Activated T-cell treated with anti-CD3 and anti-CD28 coated beads for 48 hours (primary cell): ENCODE data around the gene INF2.
"Not testable (repeated sequence)": the region's sequence is repeated elsewhere in the genome, so short reads cannot be mapped to it uniquely, and the experiment has no call there.

Experiments used
- DNase-seq: peaks from one replicate; pipeline ENCODE4 v3.0.0-alpha.2; 2020; ENCODE audit warnings: low read depth

INF2 gene

DNA sequence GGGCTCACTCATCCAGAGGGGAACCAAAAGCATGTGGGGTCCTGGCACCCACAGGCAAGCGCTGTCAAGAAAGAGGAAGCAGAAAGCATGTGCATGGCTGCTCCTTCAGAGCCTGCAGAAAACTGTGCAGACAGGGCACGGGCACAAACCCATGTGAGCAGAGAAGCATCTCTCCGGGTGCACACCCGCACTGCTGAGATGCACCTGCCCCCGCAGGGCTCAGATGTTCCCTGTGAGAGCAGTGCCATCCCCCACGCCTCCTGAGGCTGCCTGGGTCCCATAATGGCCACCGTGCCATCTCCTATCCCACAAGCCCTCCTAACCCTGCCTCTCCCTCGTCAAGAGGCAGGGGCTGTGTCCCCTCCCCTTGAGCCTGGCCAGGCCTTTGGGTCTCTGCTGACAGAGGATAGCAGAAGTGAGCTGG lies 32.3 kb upstream of the INF2 start:
- DNase-seq, result no peak

DNA sequence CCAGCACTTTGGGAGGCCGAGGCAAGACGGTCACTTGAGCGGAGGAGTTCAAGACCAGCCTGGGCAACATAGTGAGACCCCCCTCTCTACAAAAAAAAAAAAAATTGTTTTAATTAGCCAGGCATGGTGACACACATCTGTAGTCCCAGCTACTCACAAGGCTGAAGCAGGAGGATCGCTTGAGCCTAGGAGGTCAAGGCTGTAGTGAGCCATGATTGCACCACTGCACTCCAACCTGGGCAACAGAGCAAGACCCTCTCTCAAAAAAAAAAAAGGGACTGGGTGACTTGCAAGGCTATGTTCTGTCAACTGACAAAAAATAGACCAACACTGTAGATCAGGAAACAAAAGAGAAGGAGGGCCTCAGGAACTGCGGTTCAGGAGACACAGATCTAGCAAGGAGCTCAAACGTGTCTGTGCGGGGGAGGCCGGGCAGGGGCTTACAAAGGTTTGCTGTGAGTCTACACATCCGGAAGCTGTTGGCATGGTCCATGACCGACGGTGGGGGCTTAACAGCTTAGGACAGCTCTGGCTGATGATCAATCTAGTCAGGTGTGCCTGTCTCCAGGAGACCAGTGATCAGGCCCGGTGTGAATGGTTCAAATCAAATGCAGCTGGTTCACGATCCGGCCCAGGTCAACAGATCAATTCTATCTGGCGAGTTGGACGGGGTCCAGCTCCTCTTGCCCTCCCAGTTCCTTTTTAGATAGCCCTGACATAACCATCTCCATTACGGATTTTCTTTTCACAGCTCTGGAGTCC lies 31.7 kb upstream of the INF2 start:
- DNase-seq, result no peak

DNA sequence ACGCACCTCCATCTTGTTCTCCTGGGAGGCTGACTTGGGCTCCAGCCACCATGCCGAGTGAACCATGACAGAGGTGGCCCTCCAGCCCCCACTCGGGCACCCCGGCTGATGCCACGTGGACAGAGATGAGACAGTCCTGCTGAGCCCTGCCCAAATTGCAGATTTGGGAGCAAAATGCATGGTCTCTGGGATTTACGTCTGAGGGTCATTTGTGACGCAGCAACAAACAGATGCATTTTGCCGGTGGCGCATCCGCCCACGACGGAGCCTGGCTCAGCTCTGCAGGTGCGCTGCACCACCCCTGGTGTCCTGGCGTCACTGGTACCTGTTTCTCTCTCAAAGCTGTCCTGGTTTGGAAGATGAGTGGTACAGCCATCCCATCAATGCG lies 31.1 kb upstream of the INF2 start:
- DNase-seq, result no peak

DNA sequence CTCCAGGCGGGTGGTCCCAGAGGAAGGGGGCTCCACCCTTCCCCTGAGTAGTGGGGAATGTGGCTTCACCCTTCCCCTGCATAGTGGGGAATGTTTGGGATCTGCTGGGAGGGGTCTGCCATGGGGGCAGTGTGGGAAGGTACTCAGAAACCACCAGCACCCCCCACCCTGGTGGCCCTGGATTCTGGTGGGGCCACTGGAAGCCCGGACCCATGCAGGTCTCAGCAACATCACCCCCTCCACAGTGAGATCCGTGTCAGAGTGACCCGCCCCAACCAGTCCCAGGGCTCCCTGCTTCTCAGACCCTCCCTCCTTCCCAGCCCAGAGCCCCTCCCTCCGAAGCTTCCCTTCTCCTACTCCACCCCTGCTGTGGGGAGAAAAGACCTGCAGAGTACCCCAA lies 30.3 kb upstream of the INF2 start:
- DNase-seq, result no peak

GRCh38 chr14:104659764-104660523 lies 29.5 kb upstream of the INF2 start:
- DNase-seq, result no peak

- DNase-seq, result no peak
These were observed 28.8 kb upstream of the INF2 start for GRCh38 chr14:104660597-104660996.

- no peak for DNase-seq
These were observed 28.3 kb upstream of the INF2 start for GRCh38 chr14:104661086-104661485.

DNA sequence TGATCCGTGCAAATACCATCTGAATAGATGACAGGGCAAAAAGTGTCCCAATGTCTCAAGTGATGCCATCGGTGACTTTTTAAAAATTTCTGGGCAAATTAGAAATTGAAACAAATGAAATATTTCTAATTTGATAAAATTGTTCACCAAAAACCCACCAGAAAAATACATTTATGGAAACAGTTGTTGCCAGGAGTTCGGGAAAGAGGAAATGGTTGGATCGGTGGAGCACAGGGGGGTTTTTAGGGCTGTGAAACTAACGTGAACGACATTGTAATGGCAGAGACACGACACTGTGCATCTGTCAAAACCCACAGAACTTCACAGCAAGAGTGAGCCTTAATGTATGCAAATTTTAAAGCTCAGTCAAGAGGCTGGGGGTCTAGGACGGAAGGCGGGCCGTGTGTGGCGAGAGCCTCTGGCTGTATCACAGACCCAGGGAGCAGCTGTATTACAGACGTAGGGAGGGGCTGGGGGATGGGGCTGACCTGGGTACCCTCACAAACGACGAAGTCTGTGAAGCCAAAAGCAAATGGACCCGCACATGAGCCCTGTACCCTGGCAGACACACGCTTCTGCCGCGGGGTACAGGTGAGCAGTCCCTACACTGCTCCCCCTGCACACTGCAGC lies 27.8 kb upstream of the INF2 start:
- not testable (repeated sequence) for DNase-seq

- DNase-seq, result not testable (repeated sequence)
These were observed 26.9 kb upstream of the INF2 start for GRCh38 chr14:104662472-104662871.

DNA sequence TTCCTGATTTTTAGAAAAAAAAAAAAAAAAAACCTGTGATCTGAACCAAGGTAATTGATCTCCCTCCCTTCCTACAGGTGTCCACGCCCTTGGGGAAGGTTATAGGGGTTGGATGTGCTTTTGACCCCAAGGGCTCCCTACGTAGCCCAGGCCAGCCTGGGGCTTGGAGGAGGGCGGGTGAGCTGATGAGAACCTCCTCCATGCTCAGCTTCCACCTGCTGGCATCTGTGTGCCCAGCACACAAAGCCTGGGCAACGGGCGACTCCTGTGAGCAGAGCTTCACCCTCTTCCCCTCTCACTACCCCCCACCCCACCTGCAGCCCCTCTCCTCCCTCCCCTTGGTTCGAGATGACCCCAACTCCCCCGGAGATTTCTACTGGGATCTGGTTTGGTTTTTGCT lies 25.3 kb upstream of the INF2 start:
- no peak for DNase-seq

DNA sequence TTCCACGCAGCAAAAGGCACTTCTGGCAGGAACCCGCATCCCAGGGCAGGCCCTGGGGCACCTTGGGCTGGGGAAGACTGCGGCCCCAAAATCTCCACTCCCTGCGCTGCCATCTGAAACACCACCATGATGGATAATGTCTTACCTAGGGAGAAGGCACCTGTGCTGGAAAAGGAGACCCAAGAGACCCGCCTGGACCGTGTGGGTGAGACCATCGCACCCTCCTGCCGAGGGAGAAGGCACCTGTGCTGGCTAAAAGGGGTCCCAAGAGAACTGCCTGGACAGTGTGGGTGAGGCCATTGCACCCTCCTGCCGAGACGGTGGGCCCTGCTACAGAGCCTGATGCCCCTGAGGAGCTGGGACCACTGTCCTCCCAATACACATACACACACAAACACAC lies 24.8 kb upstream of the INF2 start:
- no peak for DNase-seq

GRCh38 chr14:104665114-104665656 lies 24.2 kb upstream of the INF2 start:
- no peak for DNase-seq

DNA sequence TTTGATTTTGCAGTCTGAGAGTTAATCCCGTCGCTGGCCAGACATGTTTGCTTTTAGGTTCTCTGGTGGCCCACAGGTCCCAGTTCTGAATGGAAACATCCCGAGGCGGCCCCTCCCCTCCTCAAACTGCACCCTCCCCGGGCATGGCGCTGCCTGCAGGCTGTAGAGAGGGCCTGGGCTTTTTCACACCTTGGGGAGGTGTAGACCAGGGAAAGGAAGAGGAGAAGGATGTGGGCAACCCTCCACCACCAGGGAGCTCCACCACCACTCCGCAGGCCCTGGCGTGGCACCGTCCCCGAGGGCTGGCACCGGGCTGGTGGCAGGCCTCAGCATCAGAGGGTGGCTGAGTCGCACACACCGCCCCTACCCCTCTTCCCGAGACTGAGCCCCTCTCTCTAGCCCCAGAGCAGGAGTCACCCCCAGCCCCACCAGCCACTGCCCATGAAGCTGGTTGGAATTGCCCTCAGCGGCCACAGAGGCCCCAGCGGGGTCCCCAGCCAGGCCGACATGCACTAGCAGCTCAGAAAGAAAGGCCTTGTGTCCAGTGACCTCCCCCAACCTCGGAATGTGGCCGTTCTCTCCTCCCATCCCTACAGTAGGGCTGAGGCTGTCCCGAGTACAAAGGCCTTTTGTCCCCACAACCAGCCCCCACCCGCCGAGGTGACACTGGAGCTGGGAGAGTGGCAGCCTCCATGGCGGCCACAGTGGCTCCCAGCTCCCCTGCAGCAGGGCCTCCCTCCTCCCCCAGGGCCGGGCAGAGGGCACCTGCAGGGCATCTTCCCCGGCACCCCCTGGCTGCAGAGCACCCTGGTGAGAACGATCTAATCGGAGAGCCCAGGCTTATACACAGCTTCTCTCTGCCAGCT lies 23.5 kb upstream of the INF2 start:
- DNase-seq, result no peak

DNA sequence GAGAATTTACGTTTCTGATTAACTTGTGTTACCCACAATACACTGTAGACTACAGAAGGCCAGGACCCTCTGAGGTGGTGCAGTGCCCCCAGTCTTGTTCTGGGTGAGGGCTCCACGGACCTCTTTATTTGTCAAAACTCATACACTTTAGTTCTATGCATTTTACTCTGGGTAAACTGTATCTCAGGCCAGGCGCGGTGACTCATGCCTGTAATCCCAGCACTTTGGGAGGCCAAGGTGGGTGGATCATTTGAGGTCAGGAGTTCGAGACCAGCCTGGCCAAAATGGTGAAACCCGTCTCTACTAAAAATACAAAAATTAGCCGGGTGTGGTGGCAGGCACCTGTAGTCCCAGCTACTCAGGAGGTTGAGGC lies 22.9 kb upstream of the INF2 start:
- not testable (repeated sequence) for DNase-seq

GRCh38 chr14:104666981-104667380 lies 22.4 kb upstream of the INF2 start:
- DNase-seq, result no peak

DNA sequence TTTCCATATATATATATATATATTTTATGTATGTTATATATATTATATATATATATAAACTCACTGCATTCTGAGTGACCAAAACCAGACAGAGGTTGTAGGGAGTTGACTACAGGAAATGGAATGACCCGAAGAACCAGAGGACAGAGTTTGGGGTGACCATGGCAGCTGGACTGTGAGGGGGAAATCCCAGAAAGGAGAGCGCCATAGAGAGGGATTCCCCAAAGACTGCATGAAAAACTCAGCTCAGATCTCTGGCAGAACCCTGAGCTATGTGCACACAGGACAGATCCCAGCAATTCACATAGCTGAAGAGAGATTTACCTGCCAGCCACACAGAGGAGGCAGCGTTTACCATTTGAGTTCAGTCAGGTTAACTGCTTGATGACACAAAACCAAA lies 19.7 kb upstream of the INF2 start:
- no peak for DNase-seq

DNA sequence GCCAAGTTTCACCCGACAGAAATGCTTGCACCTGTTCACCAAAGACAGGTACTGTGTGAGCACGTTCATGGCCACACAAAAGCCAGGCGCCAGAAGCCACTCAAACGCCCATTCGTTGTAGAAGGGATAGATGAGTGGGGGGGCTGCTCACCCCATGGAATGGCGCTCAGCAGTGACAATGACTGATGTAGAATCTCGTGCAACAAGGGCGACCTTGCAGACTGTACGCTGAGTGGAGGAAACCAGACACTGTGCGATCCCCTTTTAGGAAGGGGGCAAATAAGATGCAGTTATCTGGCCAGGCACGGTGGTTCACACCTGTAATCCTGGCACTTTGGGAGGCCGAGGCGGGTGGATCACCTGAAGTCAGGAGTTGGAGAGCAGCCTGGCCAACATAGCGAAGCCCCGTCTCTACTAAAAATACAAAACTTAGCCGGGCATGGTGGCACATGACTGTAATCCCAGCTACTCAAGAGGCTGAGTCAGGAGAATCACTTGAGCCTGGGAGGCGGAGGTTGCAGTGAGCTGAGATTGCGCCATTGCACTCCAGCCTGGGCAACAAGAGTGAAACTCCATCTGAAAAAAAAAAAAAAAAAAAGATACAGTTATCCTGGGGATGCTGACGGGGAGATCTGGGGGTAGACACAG lies 18.0 kb upstream of the INF2 start:
- not testable (repeated sequence) for DNase-seq

GRCh38 chr14:104672119-104672518 lies 17.3 kb upstream of the INF2 start:
- DNase-seq, result not testable (repeated sequence)

GRCh38 chr14:104673481-104673880 lies 15.9 kb upstream of the INF2 start:
- DNase-seq, result no peak

DNA sequence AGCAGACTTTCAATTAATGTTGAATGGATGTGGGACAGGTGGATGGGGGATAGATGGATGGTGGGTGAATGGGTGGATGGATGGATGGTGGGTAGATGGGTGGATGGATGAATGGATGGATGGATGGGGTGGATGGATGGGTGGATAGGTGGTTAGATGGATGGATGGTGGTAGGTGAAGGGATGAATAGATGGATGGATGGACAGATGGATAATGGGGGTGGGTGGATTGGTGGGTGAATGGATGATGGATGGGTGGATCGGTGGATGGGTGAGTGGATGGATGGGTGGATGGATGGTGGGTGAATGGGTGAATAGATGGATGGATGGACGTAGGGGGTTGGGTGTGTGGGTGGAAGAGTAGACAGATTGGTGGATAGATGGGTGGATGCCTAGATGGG lies 14.0 kb upstream of the INF2 start:
- DNase-seq, result no peak

DNA sequence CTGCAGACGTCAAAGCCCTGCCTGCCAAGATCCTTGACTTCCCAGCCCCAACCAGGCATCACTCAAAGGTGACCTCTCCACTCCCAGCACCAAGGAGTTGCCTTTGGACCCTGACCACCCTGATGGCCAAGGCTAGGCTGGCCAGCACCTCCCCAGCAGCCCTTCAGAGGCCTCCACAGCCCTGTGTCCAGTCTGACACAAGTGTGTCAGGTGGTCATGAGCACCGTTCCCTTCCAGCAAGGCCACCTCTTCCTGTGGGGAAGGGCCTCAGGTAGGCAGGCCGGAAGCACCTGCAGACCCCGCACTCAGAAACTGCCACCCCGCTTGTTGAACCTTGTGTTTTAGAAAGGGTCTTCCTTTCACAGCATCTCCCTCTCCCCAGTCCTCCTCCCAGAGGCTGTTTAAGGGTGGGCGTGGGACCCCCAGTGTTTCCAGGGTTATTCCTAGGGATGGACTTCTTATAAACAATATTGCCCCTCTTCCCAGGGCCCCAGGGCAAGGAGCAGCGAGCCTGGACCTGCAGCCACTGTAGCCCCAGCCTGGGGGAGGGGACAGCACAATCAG lies 13.2 kb upstream of the INF2 start:
- DNase-seq, result no peak
